Aorta (tissue), 5 donors: Measurements from ENCODE around the gene SV2C. TPM values are rescaled to one million over a fixed set of nuclear protein-coding genes. Genes with fewer than 3 reads are reported as not detected.

Source experiments
- ATAC-seq: fragments of 200-7000 bp; cut with Tn5 transposase; one replicate; pipeline ENCODE4 v1.9.1; 2022; ENCODE audit warnings: moderate library complexity; ENCODE audit not compliant: low FRiP score
- DNase-seq, 2 donors: peaks; one replicate each; pipeline ENCODE4 v3.0.0-alpha.2; 2020
- H3K27ac ChIP-seq, 2 donors: one replicate each; pipeline ENCODE4 v1.5.1; 2013; ENCODE audit warnings: low read length in 2 of 2, mild to moderate bottlenecking in 2 of 2, moderate library complexity in 2 of 2, control low read depth in 1 of 2, inconsistent platforms in 1 of 2, low read depth in 1 of 2
- H3K27me3 ChIP-seq, 2 donors: one replicate each; pipeline ENCODE4 v1.6.1; 2013; ENCODE audit warnings: control low read depth in 1 of 2, low read length in 1 of 2, mild to moderate bottlenecking in 1 of 2, moderate library complexity in 1 of 2; ENCODE audit not compliant: insufficient read depth in 2 of 2, control insufficient read depth in 1 of 2
- H3K36me3 ChIP-seq, 2 donors: one replicate each; pipeline ENCODE4 v1.6.1; 2013; ENCODE audit warnings: control low read depth in 1 of 2, low read length in 1 of 2, mild to moderate bottlenecking in 1 of 2; ENCODE audit not compliant: insufficient read depth in 2 of 2, control insufficient read depth in 1 of 2
- H3K4me1 ChIP-seq, 2 donors: one replicate each; pipeline ENCODE4 v1.6.1; 2013; ENCODE audit warnings: low read length in 2 of 2, control low read depth in 1 of 2, mild to moderate bottlenecking in 1 of 2, moderate library complexity in 1 of 2; ENCODE audit not compliant: insufficient read depth in 2 of 2, control insufficient read depth in 1 of 2
- H3K4me3 ChIP-seq, 2 donors: one replicate each; pipeline ENCODE4 v1.5.1; 2013; ENCODE audit warnings: low read length in 2 of 2, control low read depth in 1 of 2, mild to moderate bottlenecking in 1 of 2
- H3K9me3 ChIP-seq: one replicate; pipeline ENCODE4 v1.6.1; 2013; ENCODE audit warnings: mild to moderate bottlenecking, low read length; ENCODE audit not compliant: control insufficient read depth
- WGBS, 2 donors: extraction: QIAGEN DNeasy Blood & Tissue Kit; methylation state at CpG; one replicate each; pipeline ENCODE4 v1.1.7; 2013; 5-methylcytosine and 5-hydroxymethylcytosine counted together
- intact Hi-C, 2 donors: fragments of 100-400 bp; cut with DNase I; formaldehyde crosslinking; loops; one replicate each; pipeline versions ENCODE4 v1.14.2 to v1.15.0; 2022
- polyA plus RNA-seq, 2 donors: library from polyadenylated mRNA; stranded (reverse); fragments of 200-250 nt; gene quantifications; one replicate each; pipeline ENCODE4 v1.2.3, GENCODE V29; 2013
- total RNA-seq, 2 donors: library from RNA; stranded (reverse); fragmentation: NEBNext Ultra II Directional; extraction: Animal tissue kit (Norgen Biotek cat#: 25700); gene quantifications; one replicate each; pipeline ENCODE4 v1.2.1, GENCODE V29; 2021
- donor health status: healthy with polysubstance abuse.
- donor health status: Bipolar disorder and iron deficiency.
- donor health status: DM: no; HTN: no; CAD: no.
- donor health status: DM: no; HTN: no; CAD: no.
- donor health status: DM: yes; HTN: yes; CAD: no.

The SV2C gene
- total and polyA plus RNA-seq, 4 donors = 0.33 TPM; not detected in 3

GRCh38 chr5:76187386-76187785 is 104.2 kb downstream of the SV2C start:
- intact Hi-C loops = no loop called here
- no peak overlapping the region for H3K4me3 ChIP-seq
- no peaks in the 10 kb centered on the region for H3K9me3 ChIP-seq
- DNase-seq (no peak), ATAC-seq (no peak)
- no peaks in the 10 kb centered on the region for H3K4me1 ChIP-seq
- H3K27ac ChIP-seq = no peak overlapping the region
- H3K27me3 ChIP-seq = no peaks in the 10 kb centered on the region
- H3K36me3 ChIP-seq = no peaks in the 10 kb centered on the region

- ATAC-seq (no peak), DNase-seq (no peak)
- Histone ChIP-seq H3K9me3 (no peaks in the 10 kb centered on the region), H3K27ac (no peak overlapping the region), H3K4me1 (no peaks in the 10 kb centered on the region), H3K4me3 (no peak overlapping the region), H3K36me3 (no peaks in the 10 kb centered on the region), H3K27me3 (no peaks in the 10 kb centered on the region)
- 79 to 91% methylated on average over 3 of the region's 3 CpGs for WGBS, 2 donors
- intact Hi-C loops = no loop called here
These were observed 107.2 kb downstream of the SV2C start for GRCh38 chr5:76190356-76190755.

DNA sequence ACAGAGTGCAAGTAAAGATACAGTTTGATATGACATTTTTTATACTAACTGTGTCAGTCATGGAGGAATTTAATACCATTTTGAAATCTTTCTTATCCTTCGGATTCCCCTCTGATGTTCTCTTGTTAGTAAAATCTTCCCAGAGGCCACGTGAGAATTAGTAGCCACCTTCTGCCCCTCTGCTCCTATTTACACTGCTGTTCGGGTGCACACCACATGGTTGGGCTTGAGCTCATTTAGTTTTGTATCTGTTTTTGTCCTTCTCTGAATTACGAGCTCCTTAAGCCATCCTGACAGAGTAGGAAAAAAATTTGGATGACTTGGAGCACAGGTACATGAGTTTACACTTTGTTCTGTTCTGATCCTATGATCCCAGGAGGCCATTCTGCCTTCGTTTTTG is 109.7 kb downstream of the SV2C start:
- Histone ChIP-seq H3K27ac (no peak overlapping the region), H3K36me3 (no peaks in the 10 kb centered on the region), H3K27me3 (no peaks in the 10 kb centered on the region), H3K4me3 (no peak overlapping the region), H3K4me1 (no peaks in the 10 kb centered on the region), H3K9me3 (no peaks in the 10 kb centered on the region)
- intact Hi-C loops = no loop called here
- no peak for ATAC-seq
- WGBS, 2 donors = 27 to 29% methylated on average over 5 of the region's 5 CpGs
- no peak for DNase-seq

- intact Hi-C loops = no loop called here
- Histone ChIP-seq H3K4me3 (no peak overlapping the region), H3K4me1 (no peaks in the 10 kb centered on the region)
These were observed 110.5 kb downstream of the SV2C start for GRCh38 chr5:76193635-76194034.

DNA sequence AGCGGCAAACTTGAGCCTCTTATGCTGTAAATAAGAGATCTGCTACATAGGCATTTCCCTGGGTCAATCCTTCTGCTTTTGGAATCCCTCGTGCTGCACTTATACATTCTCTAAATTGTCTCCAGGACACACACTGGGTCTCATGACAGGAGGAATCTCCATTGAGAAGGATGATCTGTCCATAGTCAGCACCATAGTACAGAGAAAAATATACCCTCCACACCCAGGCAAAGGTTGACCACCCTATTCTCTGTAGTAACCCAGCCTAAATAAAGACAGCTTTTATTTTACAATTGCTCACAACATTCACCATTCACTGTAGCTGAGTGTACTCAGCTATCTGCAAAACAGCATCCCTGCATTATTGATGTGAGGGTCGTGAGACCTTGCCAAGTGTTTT is 111.2 kb downstream of the SV2C start:
- no peak for DNase-seq
- 51 to 53% methylated on average over 3 of the region's 3 CpGs for WGBS, 2 donors
- H3K4me1 ChIP-seq = no peaks in the 10 kb centered on the region
- intact Hi-C loops = no loop called here
- H3K9me3 ChIP-seq = no peaks in the 10 kb centered on the region
- no peak for ATAC-seq
- H3K27me3 ChIP-seq = no peaks in the 10 kb centered on the region
- H3K27ac ChIP-seq = no peak overlapping the region
- H3K4me3 ChIP-seq = no peak overlapping the region
- no peaks in the 10 kb centered on the region for H3K36me3 ChIP-seq

More at GRCh38 chr5:76193635-76194034, 110.5 kb downstream of the SV2C start:
- ATAC-seq = no peak
- no peak for DNase-seq
- no peaks in the 10 kb centered on the region for H3K9me3 ChIP-seq
- no peaks in the 10 kb centered on the region for H3K36me3 ChIP-seq
- no peak overlapping the region for H3K27ac ChIP-seq
- H3K27me3 ChIP-seq = no peaks in the 10 kb centered on the region

- H3K27ac ChIP-seq = no peak overlapping the region
- H3K36me3 ChIP-seq = no peaks in the 10 kb centered on the region
- H3K27me3 ChIP-seq = no peaks in the 10 kb centered on the region
- no peaks in the 10 kb centered on the region for H3K9me3 ChIP-seq
- DNase-seq = no peak
- H3K4me3 ChIP-seq = no peak overlapping the region
- H3K4me1 ChIP-seq = no peaks in the 10 kb centered on the region
- intact Hi-C loops = no loop called here
- WGBS, 2 donors = 88 to 90% methylated on average over 3 of the region's 3 CpGs
- no peak for ATAC-seq
These were observed 113.3 kb downstream of the SV2C start for GRCh38 chr5:76196457-76196856.

DNA sequence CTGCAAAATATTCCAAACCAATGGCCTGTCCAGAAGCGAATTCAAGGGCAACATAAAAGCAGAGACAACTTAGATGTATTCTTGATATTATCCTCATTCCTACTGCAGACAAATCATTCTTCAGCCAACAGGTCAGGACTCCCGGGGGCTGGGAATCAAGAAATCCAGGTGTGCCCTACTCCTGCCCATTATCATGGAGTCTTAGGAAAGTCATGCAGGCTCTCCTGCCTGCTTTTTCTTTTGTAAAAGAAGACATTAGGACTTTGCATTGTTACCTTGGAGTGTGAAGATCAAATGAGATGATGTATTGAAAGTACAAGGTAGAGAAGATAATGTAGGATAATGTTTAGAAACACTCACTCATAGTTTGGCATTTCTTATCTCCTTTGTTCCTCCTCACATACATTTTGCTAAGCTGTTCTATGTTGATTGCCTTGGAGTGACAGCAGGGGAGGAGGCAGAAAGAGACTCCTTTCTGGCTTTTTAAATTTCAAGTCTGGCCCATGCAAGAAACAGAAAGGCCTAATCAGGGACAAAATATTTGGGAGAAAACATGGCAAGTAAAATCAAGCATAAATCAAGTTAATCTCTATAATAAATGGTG is 113.8 kb downstream of the SV2C start:
- no peaks in the 10 kb centered on the region for H3K4me1 ChIP-seq
- no peak overlapping the region for H3K27ac ChIP-seq
- no peak for DNase-seq
- no peak for ATAC-seq
- H3K27me3 ChIP-seq = no peaks in the 10 kb centered on the region
- WGBS, 2 donors = 82 to 86% methylated on average over 2 of the region's 2 CpGs
- no peaks in the 10 kb centered on the region for H3K36me3 ChIP-seq
- intact Hi-C loops = no loop called here
- H3K9me3 ChIP-seq = no peaks in the 10 kb centered on the region
- no peak overlapping the region for H3K4me3 ChIP-seq

GRCh38 chr5:76197726-76198125 is 114.5 kb downstream of the SV2C start:
- no peak for DNase-seq
- Histone ChIP-seq H3K4me3 (no peak overlapping the region), H3K9me3 (no peaks in the 10 kb centered on the region), H3K27ac (no peak overlapping the region), H3K4me1 (no peaks in the 10 kb centered on the region), H3K36me3 (no peaks in the 10 kb centered on the region), H3K27me3 (no peaks in the 10 kb centered on the region)
- intact Hi-C loops = no loop called here
- no peak for ATAC-seq
- 81 to 91% methylated on average over 3 of the region's 3 CpGs for WGBS, 2 donors

GRCh38 chr5:76199336-76200318 is 116.4 kb downstream of the SV2C start:
- Histone ChIP-seq H3K27ac (no peak overlapping the region), H3K36me3 (no peaks in the 10 kb centered on the region), H3K9me3 (no peaks in the 10 kb centered on the region), H3K27me3 (no peaks in the 10 kb centered on the region), H3K4me1 (no peaks in the 10 kb centered on the region), H3K4me3 (no peak overlapping the region)
- WGBS, 2 donors = 18 to 24% methylated on average over 6 of the region's 6 CpGs
- intact Hi-C loops = no loop called here
- ATAC-seq (no peak), DNase-seq (no peak)
